ENCODE measurements around the gene PHLDB1. TPM values are rescaled to one million over a fixed set of nuclear protein-coding genes. Genes with fewer than 3 reads are reported as not detected.

Gene PHLDB1
- total RNA-seq, 2 experiments from 2014 or later: 2.0 TPM

DNA sequence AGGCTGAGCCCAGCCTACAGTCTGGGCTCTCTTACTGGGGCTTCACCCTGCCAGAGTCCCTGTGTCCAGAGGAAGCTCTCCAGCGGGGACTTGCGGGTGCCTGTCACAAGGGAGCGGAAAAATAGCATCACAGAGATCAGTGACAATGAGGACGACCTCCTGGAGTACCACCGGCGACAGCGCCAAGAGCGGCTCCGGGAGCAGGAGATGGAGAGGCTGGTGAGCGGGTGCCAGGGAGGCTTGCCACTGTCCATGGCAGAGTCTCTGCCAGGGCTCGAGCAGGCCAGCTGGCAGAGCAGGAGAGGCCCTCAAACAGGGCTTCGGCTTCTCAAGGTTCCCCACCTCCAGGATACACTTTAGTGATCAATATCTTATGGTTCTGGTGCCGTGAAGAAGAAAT is 21.0 kb downstream of the PHLDB1 start:
- Mint-ChIP-seq H3K27me3 (ENCODE audit: low read depth) (no peaks in the 10 kb centered on the region), H3K27ac (no peak overlapping the region), H3K36me3 (ENCODE audit: low read depth) (no peaks in the 10 kb centered on the region), H3K4me3 (no peak overlapping the region), H3K4me1 (ENCODE audit: low read depth) (no peaks in the 10 kb centered on the region), H3K9me3 (no peaks in the 10 kb centered on the region)
- no peak for DNase-seq
- CTCF ChIA-PET: no interaction called here
- intact Hi-C loops (cut with micrococcal nuclease): no loop called here

DNA sequence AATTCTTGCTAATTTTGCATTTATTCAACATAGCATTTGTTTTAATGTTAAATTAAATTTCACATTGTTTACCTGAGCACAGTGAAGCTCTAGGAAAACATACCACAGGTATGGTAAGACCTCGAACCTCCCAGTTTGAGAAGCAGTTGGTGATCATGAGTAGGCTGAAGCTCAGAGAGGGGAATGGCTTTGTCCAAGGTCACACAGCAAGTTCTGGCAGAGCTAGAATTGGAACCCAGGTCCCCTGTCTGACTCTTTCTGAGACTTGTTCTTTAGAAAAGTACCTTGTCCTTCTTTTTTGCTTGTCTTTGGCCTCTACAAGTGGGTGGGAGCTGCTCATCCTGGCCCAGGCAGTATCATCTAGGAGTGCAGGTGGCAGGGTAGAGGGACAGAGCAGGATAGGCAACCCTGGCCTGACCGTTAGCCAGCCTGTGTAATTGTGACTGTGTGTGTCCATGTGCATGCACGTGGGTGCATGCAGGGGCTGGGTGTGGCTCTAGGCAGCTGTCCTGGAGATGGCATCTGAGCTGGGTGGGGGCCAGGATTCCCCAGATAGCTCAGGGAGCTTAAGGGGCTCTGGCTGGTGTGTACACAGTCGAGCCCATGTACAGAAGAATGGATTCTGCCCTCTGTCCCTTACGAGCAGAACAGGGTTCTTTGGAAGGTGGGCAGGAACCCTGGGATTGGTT is 21.6 kb downstream of the PHLDB1 start:
- CTCF ChIA-PET: interaction anchor here (0.6 kb wide), 1 partner anchor 354 kb away, joined by 4 read pairs; no protein-coding TSS in a partner anchor
- intact Hi-C loops (cut with micrococcal nuclease): no loop called here
- no peak overlapping the region for H3K27ac Mint-ChIP-seq
- no peaks in the 10 kb centered on the region for H3K36me3 Mint-ChIP-seq (ENCODE audit: low read depth)
- H3K27me3 Mint-ChIP-seq (ENCODE audit: low read depth): no peaks in the 10 kb centered on the region
- H3K4me3 Mint-ChIP-seq: no peak overlapping the region
- no peaks in the 10 kb centered on the region for H3K9me3 Mint-ChIP-seq
- no peak for DNase-seq
- no peaks in the 10 kb centered on the region for H3K4me1 Mint-ChIP-seq (ENCODE audit: low read depth)

DNA sequence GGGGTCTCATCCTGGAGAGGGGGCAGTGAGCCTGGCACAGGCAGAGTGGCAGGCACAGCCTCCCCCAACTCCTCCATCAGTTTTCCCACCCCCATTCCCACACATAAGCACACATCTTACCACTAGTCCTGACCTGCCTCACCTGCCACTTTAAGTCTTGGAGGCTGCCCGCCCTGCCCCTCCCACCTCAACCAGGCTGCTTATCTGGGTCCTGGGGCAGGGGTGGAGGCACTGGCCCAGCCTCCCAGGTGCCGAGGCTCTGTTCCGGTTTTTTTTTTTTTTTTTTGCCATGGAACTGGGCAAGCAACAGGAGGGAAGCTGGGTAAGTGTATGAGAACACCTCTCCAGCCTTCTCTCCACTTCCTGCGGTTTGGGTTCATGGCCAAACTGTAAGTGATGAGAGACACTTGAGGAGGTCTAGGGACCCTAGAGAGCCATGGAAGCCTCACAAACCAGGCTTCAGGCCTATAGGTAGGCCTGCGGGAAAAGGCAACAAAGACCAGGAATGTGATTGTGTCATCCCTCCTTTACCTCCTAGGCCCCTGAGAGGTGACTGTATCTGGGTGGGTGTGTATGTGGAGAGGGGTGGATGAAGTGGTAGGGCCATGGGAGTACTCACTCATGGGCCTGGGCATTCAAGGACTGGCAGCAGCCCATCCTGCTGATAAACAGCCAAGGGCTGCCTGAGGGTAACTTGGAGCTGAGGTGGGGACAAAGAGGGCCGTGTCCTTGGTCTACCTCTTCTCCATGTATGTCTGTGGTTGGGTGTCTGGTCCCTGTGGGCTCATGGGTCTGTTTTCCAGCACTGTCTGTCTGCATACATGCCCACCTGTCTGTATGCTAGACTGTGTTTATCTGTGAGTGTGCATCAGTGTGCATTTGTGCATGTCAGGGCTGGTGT is 22.6 kb downstream of the PHLDB1 start:
- Mint-ChIP-seq H3K36me3 (ENCODE audit: low read depth) (no peaks in the 10 kb centered on the region), H3K9me3 (no peaks in the 10 kb centered on the region), H3K27ac (no peak overlapping the region), H3K27me3 (ENCODE audit: low read depth) (no peaks in the 10 kb centered on the region), H3K4me3 (no peak overlapping the region), H3K4me1 (ENCODE audit: low read depth) (no peaks in the 10 kb centered on the region)
- DNase-seq: no peak
- intact Hi-C loops (cut with micrococcal nuclease): no loop called here
- CTCF ChIA-PET: no interaction called here

DNA sequence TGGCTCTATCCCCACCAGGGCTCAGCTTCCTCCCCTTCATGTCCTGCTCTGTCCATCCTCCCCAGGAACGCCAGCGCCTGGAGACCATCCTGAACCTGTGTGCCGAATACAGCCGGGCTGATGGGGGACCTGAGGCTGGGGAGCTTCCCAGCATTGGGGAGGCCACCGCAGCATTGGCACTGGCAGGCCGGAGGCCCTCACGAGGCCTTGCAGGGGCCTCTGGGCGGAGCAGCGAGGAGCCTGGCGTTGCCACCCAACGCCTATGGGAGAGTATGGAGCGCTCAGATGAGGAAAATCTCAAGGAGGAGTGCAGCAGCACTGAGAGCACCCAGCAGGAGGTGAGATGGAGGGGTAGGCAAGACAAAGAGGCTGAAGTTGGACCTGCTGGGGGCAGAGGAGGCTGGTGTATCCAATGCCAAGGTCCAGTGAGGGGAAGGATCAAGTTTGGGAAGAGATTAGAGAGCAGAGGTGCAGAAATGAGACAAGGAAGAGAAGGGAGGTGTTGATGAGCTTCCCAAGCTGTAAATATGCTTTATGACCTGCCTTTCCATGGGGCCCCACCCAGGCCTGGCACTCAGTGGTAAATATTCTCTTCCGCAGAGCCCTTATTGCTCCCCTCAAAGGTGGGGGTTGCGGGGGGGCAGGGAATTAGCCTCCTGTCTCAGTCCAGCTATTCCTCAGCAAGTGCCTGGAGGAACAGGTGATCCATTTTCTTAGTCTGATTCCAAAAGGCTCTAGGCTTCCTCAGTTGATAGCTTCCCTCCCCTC is 23.9 kb downstream of the PHLDB1 start:
- Mint-ChIP-seq H3K4me1 (ENCODE audit: low read depth) (no peaks in the 10 kb centered on the region), H3K27ac (no peak overlapping the region), H3K27me3 (ENCODE audit: low read depth) (no peaks in the 10 kb centered on the region), H3K36me3 (ENCODE audit: low read depth) (no peaks in the 10 kb centered on the region), H3K4me3 (no peak overlapping the region), H3K9me3 (no peaks in the 10 kb centered on the region)
- intact Hi-C loops (cut with micrococcal nuclease): no loop called here
- no peak for DNase-seq
- CTCF ChIA-PET: no interaction called here

DNA sequence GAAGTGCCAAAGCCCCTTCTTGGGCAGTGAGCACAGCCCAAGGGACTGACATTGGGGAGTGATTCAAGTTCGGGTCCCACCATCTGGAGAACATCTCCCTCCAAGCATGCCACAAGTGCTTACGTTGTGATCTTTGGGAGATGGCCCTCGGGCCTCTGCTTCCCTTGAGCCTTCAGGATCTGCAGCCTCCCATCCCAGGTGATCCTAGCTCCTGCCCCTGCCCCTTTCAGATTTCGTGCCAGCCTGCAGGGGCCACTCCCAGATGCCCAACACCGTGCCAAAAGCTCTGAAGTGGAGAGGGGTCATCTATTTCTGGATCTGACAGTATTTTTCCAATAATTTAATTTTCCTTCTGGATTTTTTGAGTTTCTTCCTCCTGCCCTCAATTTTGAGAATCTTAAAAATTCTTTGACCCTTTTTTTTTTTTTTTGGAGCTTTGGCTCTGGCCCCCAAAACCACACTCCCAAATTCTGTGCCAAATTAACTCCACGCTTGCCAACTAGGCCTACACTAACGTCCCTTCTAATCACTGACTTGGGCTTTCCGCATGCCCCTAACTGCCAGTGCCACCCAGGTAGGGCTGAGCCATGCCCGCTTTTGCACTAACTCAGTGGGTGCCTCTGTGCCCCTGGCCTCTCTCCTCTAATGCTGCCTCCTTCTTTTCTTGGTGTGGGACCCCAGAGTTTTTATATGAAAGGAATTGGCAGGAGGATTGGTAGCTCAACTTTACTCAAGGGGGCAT is 25.3 kb downstream of the PHLDB1 start:
- Mint-ChIP-seq H3K9me3 (no peaks in the 10 kb centered on the region), H3K4me3 (no peak overlapping the region), H3K27ac (no peak overlapping the region), H3K36me3 (ENCODE audit: low read depth) (no peaks in the 10 kb centered on the region), H3K27me3 (ENCODE audit: low read depth) (no peaks in the 10 kb centered on the region), H3K4me1 (ENCODE audit: low read depth) (no peaks in the 10 kb centered on the region)
- intact Hi-C loops (cut with micrococcal nuclease): no loop called here
- CTCF ChIA-PET: interaction anchor here (0.6 to 0.9 kb wide), 2 partner anchors 26 to 304 kb away, joined by 3 read pairs; no protein-coding TSS in a partner anchor
- DNase-seq: no peak

DNA sequence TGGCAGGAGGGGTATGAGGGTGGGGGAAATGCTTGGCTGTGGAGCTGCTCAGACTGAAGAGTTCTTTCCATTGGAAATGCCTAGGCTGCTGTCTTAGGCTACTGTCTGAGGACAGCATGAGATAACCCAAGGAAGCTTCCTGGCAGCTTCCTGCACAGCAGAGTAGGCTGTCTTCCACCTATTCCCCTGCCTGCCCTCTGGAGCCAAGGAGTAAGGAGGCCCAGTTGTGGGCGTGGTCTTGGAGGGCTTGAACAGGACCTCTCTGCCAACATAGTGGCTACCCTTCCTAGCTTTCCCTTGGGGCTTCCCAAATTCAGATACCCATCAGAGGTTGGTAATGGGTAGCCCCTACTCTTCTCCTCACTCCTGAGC is 25.9 kb downstream of the PHLDB1 start:
- CTCF ChIA-PET: interaction anchor here (0.6 to 0.9 kb wide), 3 partner anchors 25 to 797 kb away, joined by 3 read pairs; no protein-coding TSS in a partner anchor
- H3K4me3 Mint-ChIP-seq: no peak overlapping the region
- no peaks in the 10 kb centered on the region for H3K36me3 Mint-ChIP-seq (ENCODE audit: low read depth)
- H3K4me1 Mint-ChIP-seq (ENCODE audit: low read depth): no peaks in the 10 kb centered on the region
- intact Hi-C loops (cut with micrococcal nuclease): no loop called here
- H3K27ac Mint-ChIP-seq: no peak overlapping the region
- no peak for DNase-seq
- H3K9me3 Mint-ChIP-seq: no peaks in the 10 kb centered on the region
- no peaks in the 10 kb centered on the region for H3K27me3 Mint-ChIP-seq (ENCODE audit: low read depth)

DNA sequence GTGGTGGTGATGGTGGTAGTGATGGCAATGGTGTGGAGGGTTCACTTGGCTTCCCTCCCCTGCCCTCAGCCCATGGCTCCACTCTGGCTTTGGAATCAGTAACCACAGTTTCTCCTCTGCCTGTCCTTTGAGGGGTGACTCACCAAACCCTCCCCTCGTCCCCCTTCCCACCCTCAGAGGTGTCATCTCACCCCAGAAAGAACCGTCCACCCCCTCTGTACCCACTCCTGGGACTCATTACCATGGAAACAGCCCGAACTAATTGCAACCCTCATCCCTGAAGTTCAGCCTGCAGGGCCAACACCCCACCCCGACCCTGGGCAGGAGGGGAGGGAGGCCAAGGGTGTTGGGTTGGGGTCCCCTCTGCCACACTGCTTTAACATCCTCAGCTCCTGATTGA is 26.6 kb downstream of the PHLDB1 start:
- Mint-ChIP-seq H3K4me1 (ENCODE audit: low read depth) (no peaks in the 10 kb centered on the region), H3K27ac (no peak overlapping the region), H3K27me3 (ENCODE audit: low read depth) (no peaks in the 10 kb centered on the region), H3K36me3 (ENCODE audit: low read depth) (no peaks in the 10 kb centered on the region), H3K4me3 (no peak overlapping the region), H3K9me3 (no peaks in the 10 kb centered on the region)
- CTCF ChIA-PET: interaction anchor here (1.6 kb wide), 1 partner anchor 26 kb away, joined by 4 read pairs; no protein-coding TSS in a partner anchor
- DNase-seq: no peak
- intact Hi-C loops (cut with micrococcal nuclease): no loop called here

DNA sequence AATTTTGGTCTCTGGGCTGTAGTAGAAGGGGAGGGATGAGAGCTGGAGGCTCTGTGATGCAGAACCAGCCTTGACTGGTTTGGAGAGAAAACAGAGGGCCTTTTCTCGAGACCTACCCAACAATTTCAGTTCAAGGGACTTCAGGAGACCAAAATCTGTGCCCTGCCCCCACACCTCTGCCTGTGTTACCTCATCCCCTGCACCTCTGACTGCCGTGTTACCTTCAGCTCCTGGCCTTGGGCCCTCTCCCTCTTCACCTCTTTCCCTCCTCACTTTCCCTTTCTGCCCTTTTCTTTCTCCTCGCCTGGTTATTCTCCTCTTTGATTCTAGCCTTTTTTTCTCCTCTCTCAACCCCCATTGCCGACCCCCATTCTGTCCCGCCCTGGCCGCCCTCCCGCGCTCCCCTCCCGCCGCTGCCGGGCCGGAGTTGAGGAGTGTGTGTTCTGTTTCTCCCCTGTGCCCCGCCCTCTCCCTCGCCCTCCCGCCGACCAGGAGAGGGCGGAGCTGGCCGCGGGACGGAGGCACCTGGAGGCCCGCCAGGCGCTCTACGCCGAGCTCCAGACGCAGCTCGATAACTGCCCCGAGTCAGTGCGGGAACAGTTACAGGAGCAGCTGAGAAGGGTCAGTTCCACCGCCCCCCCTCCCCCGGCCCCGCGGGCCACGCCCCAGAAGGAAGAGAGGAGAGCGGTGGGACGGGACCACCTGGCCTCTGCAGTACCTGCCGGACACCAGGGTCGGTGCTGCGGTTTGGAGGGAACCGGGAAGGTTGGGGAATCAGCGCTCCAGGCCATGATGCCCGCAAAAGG is 27.2 kb downstream of the PHLDB1 start:
- peak; percentile 20 for DNase-seq
- Mint-ChIP-seq H3K4me1 (ENCODE audit: low read depth) (no peaks in the 10 kb centered on the region), H3K9me3 (no peaks in the 10 kb centered on the region), H3K4me3 (no peak overlapping the region), H3K27me3 (ENCODE audit: low read depth) (no peaks in the 10 kb centered on the region), H3K27ac (no peak overlapping the region), H3K36me3 (ENCODE audit: low read depth) (no peaks in the 10 kb centered on the region)
- intact Hi-C loops (cut with micrococcal nuclease): no loop called here
- CTCF ChIA-PET: interaction anchor here (0.9 to 2.7 kb wide), 4 partner anchors 17 to 463 kb away, joined by 3 to 7 read pairs (median 5); no protein-coding TSS in a partner anchor

DNA sequence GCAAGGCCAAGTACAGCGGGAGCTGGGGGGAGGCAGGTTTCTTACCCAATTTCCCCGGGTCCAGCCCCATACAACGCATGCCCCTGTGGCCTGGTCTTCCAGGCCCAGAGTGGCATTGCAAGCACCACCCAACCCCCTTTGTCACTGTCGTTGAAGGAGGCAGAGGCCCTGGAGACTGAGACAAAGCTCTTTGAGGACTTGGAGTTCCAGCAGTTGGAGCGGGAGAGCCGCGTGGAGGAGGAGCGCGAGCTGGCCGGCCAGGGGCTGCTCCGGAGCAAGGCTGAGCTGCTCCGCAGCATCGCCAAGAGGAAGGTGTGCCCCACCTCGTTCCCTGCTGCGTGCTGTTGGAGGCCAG is 27.8 kb downstream of the PHLDB1 start:
- Mint-ChIP-seq H3K4me3 (no peak overlapping the region), H3K4me1 (ENCODE audit: low read depth) (no peaks in the 10 kb centered on the region), H3K27ac (no peak overlapping the region), H3K27me3 (ENCODE audit: low read depth) (no peaks in the 10 kb centered on the region), H3K36me3 (ENCODE audit: low read depth) (no peaks in the 10 kb centered on the region), H3K9me3 (no peaks in the 10 kb centered on the region)
- DNase-seq: no peak
- intact Hi-C loops (cut with micrococcal nuclease): no loop called here
- CTCF ChIA-PET: interaction anchor here (0.9 to 2.7 kb wide), 5 partner anchors 18 to 464 kb away, joined by 3 to 8 read pairs (median 6); no protein-coding TSS in a partner anchor

DNA sequence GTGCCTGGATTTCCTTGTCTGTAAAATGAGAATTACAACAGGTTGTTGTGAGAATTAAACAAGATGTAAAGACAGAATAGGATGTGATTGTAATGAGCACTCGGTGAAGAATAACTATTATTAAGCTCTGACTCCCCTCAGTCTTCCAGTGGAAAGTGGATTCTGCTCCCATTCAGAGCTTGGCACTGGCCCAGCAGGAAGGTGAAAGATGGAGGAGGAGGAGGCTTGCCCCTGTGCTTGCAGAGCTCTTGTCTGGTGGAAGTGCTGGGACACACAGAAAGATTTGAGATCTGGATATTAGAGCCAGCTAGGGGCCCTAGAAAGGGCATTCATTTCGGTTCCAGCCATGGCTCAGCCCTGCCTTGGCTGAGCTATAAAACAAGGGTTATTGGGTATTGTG is 28.2 kb downstream of the PHLDB1 start:
- CTCF ChIA-PET: interaction anchor here (0.6 to 2.7 kb wide), 7 partner anchors 14 to 465 kb away, joined by 3 to 8 read pairs (median 3); no protein-coding TSS in a partner anchor
- DNase-seq: no peak
- no peaks in the 10 kb centered on the region for H3K36me3 Mint-ChIP-seq (ENCODE audit: low read depth)
- no peaks in the 10 kb centered on the region for H3K27me3 Mint-ChIP-seq (ENCODE audit: low read depth)
- H3K27ac Mint-ChIP-seq: no peak overlapping the region
- no peaks in the 10 kb centered on the region for H3K9me3 Mint-ChIP-seq
- intact Hi-C loops (cut with micrococcal nuclease): no loop called here
- no peak overlapping the region for H3K4me3 Mint-ChIP-seq
- H3K4me1 Mint-ChIP-seq (ENCODE audit: low read depth): no peaks in the 10 kb centered on the region

DNA sequence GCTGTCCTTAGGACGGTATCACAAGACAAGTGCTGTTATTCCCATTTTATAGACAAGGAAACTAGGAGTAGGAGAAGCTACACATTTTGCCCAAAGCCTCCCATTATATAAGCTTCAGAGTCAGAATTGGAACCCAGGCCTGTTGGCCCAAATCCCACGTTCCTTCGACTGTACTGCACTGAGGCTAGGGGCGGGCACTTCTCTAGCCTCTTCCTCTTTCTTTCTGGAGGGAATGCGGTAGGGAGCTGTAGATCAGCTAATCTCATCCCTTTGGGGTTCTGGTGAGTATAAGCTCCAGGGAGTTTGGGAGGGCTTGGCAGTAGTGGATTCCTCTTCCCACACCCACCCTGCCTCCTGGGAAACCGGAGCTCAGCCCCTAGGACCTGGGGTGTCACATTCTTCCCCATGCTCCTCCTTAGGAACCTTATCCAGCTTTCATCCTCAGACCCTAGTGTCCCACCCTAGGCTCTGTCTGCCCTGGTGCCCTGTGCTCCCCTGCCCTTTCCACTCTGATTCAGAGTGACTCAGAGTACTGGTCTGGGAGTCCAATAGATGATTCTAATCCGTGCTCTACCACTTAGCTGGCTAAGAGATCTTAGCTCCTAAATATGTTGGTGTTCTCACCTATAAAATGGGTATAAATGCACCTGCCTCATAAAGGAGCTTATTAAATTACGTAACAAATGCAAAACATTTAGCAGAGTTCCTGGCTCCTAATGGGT is 29.3 kb downstream of the PHLDB1 start:
- Mint-ChIP-seq H3K4me3 (no peak overlapping the region), H3K27ac (no peak overlapping the region)

More for the DNA sequence above, 29.3 kb downstream of the PHLDB1 start:
- H3K27me3 Mint-ChIP-seq (ENCODE audit: low read depth): no peaks in the 10 kb centered on the region
- no peaks in the 10 kb centered on the region for H3K36me3 Mint-ChIP-seq (ENCODE audit: low read depth)
- no peaks in the 10 kb centered on the region for H3K9me3 Mint-ChIP-seq
- intact Hi-C loops (cut with micrococcal nuclease): no loop called here
- H3K4me1 Mint-ChIP-seq (ENCODE audit: low read depth): no peaks in the 10 kb centered on the region
- CTCF ChIA-PET: interaction anchor here (1.1 to 2.7 kb wide), 5 partner anchors 10 to 52 kb away, joined by 3 to 8 read pairs (median 6); no protein-coding TSS in a partner anchor
- DNase-seq: no peak

All from activated naive CD4-positive, alpha-beta T cell treated with anti-CD3 and anti-CD28 coated beads for 36 hours (primary cell).